Fibroblast of mammary gland (primary cell): Measurements from ENCODE around the gene RUNX1.
A peak's percentile ranks its signal among the peaks of the same experiment; 100 is the strongest.

Experiments
- DNase-seq: peaks from one replicate; pipeline ENCODE4 v3.0.0-alpha.2; 2010; ENCODE audit warnings: low read depth
- H3K4me3 ChIP-seq: 2 replicates; pipeline ENCODE4 v1.5.1; 2011; ENCODE audit warnings: low read depth, mild to moderate bottlenecking, low read length, moderate library complexity; ENCODE audit not compliant: control insufficient read depth
- CTCF ChIP-seq: conservative IDR thresholded peaks from 2 replicates; pipeline ENCODE4 v1.5.1; 2011; ENCODE audit warnings: low read depth, low read length, inconsistent platforms; ENCODE audit not compliant: control insufficient read depth, insufficient read depth

RUNX1 gene

GRCh38 chr21:34889676-34890469, 159.2 kb downstream of the RUNX1 start:
- no peak for TF ChIP-seq CTCF
- peak; percentile 75 for DNase-seq
- peak overlapping the region; percentile 61 for H3K4me3 ChIP-seq

DNA sequence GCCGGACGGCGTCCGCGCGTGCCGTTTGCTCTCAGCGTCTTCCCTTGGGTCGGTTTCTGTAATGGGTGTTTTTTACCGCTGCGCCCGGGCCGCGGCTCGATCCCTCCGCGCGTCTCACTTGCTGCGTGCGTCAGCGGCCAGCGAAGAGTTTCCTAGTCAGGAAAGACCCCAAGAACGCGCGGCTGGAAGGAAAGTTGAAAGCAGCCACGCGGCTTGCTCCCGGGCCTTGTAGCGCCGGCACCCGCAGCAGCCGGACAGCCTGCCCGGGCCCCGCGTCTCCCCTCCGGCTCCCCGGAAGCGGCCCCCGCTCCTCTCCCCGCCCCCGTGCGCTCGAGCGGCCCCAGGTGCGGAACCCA, 159.8 kb downstream of the RUNX1 start:
- no peak for TF ChIP-seq CTCF
- peak; percentile 74 for DNase-seq
- H3K4me3 ChIP-seq = peak overlapping the region; percentile 61

DNA sequence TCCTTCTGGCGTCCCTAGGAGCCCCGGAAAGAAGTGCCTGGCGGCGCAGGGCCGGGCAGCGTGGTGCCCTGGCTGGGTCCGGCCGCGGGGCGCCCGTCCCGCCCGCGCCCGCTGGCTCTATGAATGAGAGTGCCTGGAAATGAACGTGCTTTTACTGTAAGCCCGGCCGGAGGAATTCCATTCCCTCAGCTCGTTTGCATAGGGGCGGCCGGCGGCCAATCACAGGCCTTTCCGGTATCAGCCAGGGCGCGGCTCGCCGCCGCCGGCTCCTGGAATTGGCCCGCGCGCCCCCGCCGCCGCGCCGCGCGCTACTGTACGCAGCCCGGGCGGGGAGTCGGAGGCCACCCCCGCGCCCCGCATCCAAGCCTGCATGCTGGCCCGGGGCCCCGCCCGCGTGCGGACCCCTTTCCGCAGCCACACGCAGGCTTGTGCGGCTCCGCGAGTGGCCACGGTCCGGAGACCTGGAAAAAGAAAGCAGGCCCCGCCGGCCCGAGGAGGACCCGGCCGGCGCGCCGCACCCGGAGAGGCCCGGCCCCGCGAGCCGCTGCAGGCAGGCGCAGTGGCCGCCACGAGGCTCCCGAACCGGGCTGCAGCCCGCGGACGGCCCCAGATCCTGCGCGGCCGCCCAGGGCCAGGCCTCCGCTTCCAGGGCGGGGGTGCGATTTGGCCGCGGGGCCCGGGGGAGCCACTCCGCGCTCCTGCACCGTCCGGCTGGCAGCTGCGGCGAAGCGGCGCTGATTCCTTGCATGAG, 160.4 kb downstream of the RUNX1 start:
- H3K4me3 ChIP-seq = peak overlapping the region; percentile 93
- DNase-seq = peak; percentile 91
- no peak for TF ChIP-seq CTCF

GRCh38 chr21:34887725-34888568, 161.2 kb downstream of the RUNX1 start:
- TF ChIP-seq CTCF = no peak
- peak; percentile 97 for DNase-seq
- H3K4me3 ChIP-seq = peak overlapping the region; percentile 93

- no peak for TF ChIP-seq CTCF
- DNase-seq = peak; percentile 59
- H3K4me3 ChIP-seq = peak overlapping the region; percentile 93
Measured at GRCh38 chr21:34887105-34887442, 162.0 kb downstream of the RUNX1 start.

DNA sequence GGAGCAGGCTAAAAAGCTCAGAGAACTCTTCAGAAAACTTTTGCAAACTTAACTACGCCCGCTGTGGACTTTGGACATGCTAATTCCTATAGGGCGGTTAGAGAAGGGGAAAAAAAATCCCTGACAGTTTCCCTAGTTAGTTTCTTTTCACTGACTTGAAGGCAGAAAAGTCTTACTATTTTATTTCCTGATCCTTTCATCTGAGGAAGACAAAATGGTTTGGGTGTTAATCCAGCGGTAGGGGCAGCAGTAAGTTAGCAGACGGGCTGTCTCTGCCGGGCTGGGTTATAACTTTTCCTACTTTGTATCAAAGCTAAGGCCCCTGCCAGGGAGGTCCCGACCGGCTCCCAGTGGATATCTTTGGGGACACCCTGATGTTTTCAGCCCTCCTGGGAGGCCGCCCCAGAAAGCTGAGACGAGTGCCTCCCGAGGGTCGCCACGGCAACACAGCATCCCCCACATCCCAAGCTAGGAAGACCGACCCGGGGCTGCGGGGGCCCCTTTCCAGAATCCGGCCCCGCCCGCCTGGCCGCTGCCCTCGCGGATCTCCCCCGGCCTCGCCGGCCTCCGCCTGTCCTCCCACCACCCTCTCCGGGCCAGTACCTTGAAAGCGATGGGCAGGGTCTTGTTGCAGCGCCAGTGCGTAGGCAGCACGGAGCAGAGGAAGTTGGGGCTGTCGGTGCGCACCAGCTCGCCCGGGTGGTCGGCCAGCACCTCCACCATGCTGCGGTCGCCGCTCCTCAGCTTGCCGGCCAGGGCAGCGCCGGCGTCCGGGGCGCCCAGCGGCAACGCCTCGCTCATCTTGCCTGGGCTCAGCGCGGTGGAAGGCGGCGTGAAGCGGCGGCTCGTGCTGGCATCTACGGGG, 162.6 kb downstream of the RUNX1 start:
- peak overlapping the region; percentile 93 for H3K4me3 ChIP-seq
- no peak for DNase-seq
- no peak for TF ChIP-seq CTCF
